HUDEP-2 (cell line): ENCODE data around the gene NTSR2.
"Not testable (repeated sequence)": the region's sequence is repeated elsewhere in the genome, so short reads cannot be mapped to it uniquely, and the experiment has no call there.

ENCODE experiments used
- DNase-seq, 76 experiments: peaks; one replicate each; lab custom pipeline; 2025; ENCODE audit not compliant: unreplicated experiment in 76 of 76; lab: John Stamatoyannopoulos, UW

The NTSR2 gene

GRCh38 chr2:11680182-11680900, 10.3 kb upstream of the NTSR2 start:
- no peak for DNase-seq

- DNase-seq: no peak
Measured at GRCh38 chr2:11679486-11680181, 9.6 kb upstream of the NTSR2 start.

- DNase-seq: no peak
Measured at GRCh38 chr2:11679016-11679415, 9.0 kb upstream of the NTSR2 start.

GRCh38 chr2:11678306-11678960, 8.4 kb upstream of the NTSR2 start:
- DNase-seq: no peak

GRCh38 chr2:11677136-11678055, 7.4 kb upstream of the NTSR2 start:
- no peak for DNase-seq

- no peak for DNase-seq
Measured at GRCh38 chr2:11676640-11677039, 6.6 kb upstream of the NTSR2 start.

GRCh38 chr2:11675423-11676112, 5.6 kb upstream of the NTSR2 start:
- DNase-seq: no peak

- no peak for DNase-seq
Measured at GRCh38 chr2:11674983-11675382, 5.0 kb upstream of the NTSR2 start.

GRCh38 chr2:11672407-11672806, 2.4 kb upstream of the NTSR2 start:
- no peak for DNase-seq

GRCh38 chr2:11667866-11668637, 1.9 kb downstream of the NTSR2 start:
- no peak for DNase-seq

- DNase-seq: no peak
Measured at GRCh38 chr2:11667194-11667593, 2.8 kb downstream of the NTSR2 start.

GRCh38 chr2:11665510-11666362, 4.3 kb downstream of the NTSR2 start:
- no peak for DNase-seq

- no peak for DNase-seq
Measured at GRCh38 chr2:11665028-11665427, 5.0 kb downstream of the NTSR2 start.

- DNase-seq: no peak
Measured at GRCh38 chr2:11663427-11663826, 6.6 kb downstream of the NTSR2 start.

- no peak for DNase-seq
Measured at GRCh38 chr2:11662882-11663281, 7.1 kb downstream of the NTSR2 start.

GRCh38 chr2:11661891-11662435, 8.0 kb downstream of the NTSR2 start:
- DNase-seq: no peak

GRCh38 chr2:11660396-11660795, 9.6 kb downstream of the NTSR2 start:
- DNase-seq: not testable (repeated sequence)

- DNase-seq: no peak
Measured at GRCh38 chr2:11659851-11660250, 10.1 kb downstream of the NTSR2 start.
